Upper lobe of left lung (tissue), 6 donors: Measurements from ENCODE around the gene CHRND. TPM values are rescaled to one million over a fixed set of nuclear protein-coding genes. Genes with fewer than 3 reads are reported as not detected.

Experiments
- ATAC-seq, 2 donors: fragments of 200-7000 bp; cut with Tn5 transposase; one replicate each; pipeline ENCODE4 v1.9.1; 2022; ENCODE audit warnings: mild to moderate bottlenecking in 2 of 2, moderate library complexity in 2 of 2; ENCODE audit not compliant: low FRiP score in 2 of 2
- DNase-seq, 2 donors: peaks; one replicate each; pipeline ENCODE4 v3.0.0-alpha.2; 2019 to 2020
- H3K27ac ChIP-seq, 4 donors: fragments of 200-600 bp; sonication (generic); one replicate each; pipeline ENCODE4 v1.5.1; 2016 to 2019
- H3K27me3 ChIP-seq, 4 donors: fragments of 200-600 bp; sonication (generic); one replicate each; pipeline ENCODE4 v1.5.1; 2017 to 2019
- H3K36me3 ChIP-seq, 4 donors: fragments of 200-600 bp; sonication (generic); one replicate each; pipeline ENCODE4 v1.5.1; 2016 to 2019
- H3K4me1 ChIP-seq, 4 donors: fragments of 200-600 bp; sonication (generic); one replicate each; pipeline ENCODE4 v1.5.1; 2018 to 2019
- H3K4me3 ChIP-seq, 4 donors: fragments of 200-600 bp; sonication (generic); one replicate each; pipeline ENCODE4 v1.5.1; 2017 to 2019; ENCODE audit warnings: mild to moderate bottlenecking in 2 of 4, moderate library complexity in 1 of 4
- H3K9me3 ChIP-seq, 4 donors: fragments of 200-600 bp; sonication (generic); one replicate each; pipeline ENCODE4 v1.5.1; 2018 to 2019
- CTCF ChIP-seq, 6 experiments: fragments of 450-650 bp in 4 of 6; fragments of 200-600 bp in 2 of 6; sonication (generic) in 2 of 6; IDR thresholded peaks; one replicate each; pipeline ENCODE4 v1.5.1; 2016 to 2019; ENCODE audit warnings: antibody characterized with exemption in 6 of 6
- EP300 ChIP-seq, 4 donors: sonication (generic); formaldehyde crosslinking; IDR thresholded peaks; one replicate each; pipeline ENCODE4 v1.5.1; 2017; ENCODE audit warnings: antibody characterized with exemption in 4 of 4, control low read depth in 2 of 4
- POLR2A ChIP-seq, 4 donors: fragments of 450-650 bp; IDR thresholded peaks; one replicate each; pipeline ENCODE4 v1.5.1; 2016 to 2017; ENCODE audit warnings: antibody characterized with exemption in 4 of 4, mild to moderate bottlenecking in 2 of 4
- POLR2AphosphoS5 ChIP-seq, 2 donors: sonication (generic); formaldehyde crosslinking; IDR thresholded peaks; one replicate each; pipeline ENCODE4 v1.5.1; 2017; ENCODE audit warnings: antibody characterized with exemption in 2 of 2
- WGBS, 2 donors: methylation state at CpG; one replicate each; pipeline ENCODE4 v1.1.5; 2017 to 2018; 5-methylcytosine and 5-hydroxymethylcytosine counted together
- total RNA-seq, 6 donors: library from RNA; depleted of rRNA in 4 of 6; stranded (reverse); fragments of >200 nt in 4 of 6; gene quantifications; one replicate each; pipeline versions ENCODE4 v1.1.0 to v1.2.1, GENCODE V29; 2016 to 2021
- donor health status: DM: no; HTN: no; CAD: no; lungs with moderate emphysema.
- donor health status: DM: no; HTN: yes; CAD: no; lungs with severe emphysema.

CHRND gene
- total RNA-seq, 6 donors from 2014 or later = not detected

GRCh38 chr2:232482301-232483238, 43.4 kb upstream of the CHRND start:
- no peak for ATAC-seq
- WGBS, 2 donors = 86 to 90% methylated on average over 19 to 31 of the region's 31 CpGs
- DNase-seq = peak in 1 of 2 donors; percentile 67
- Histone ChIP-seq H3K27me3 (peaks cover 0 to 42% (median 21%) of the 10 kb centered on the region in 4 donors), H3K9me3 (no peaks in the 10 kb centered on the region), H3K4me1 (peaks cover 6 to 26% (median 14%) of the 10 kb centered on the region in 4 donors), H3K4me3 (no peak overlapping the region), H3K36me3 (no peaks in the 10 kb centered on the region), H3K27ac (no peak overlapping the region)
- TF ChIP-seq CTCF (IDR thresholded peaks at IDR 0.05) (no peak), POLR2A (IDR thresholded peaks at IDR 0.05) (no peak)

GRCh38 chr2:232483311-232483922, 42.5 kb upstream of the CHRND start:
- Histone ChIP-seq H3K27me3 (peaks cover 0 to 51% (median 24%) of the 10 kb centered on the region in 4 donors), H3K27ac (no peak overlapping the region), H3K4me1 (peaks cover 7 to 32% (median 14%) of the 10 kb centered on the region in 4 donors), H3K4me3 (no peak overlapping the region), H3K36me3 (no peaks in the 10 kb centered on the region), H3K9me3 (no peaks in the 10 kb centered on the region)
- TF ChIP-seq CTCF (IDR thresholded peaks at IDR 0.05) (no peak), POLR2A (IDR thresholded peaks at IDR 0.05) (no peak), POLR2AphosphoS5 (IDR thresholded peaks at IDR 0.05) (no peak), EP300 (IDR thresholded peaks at IDR 0.05) (no peak)
- no peak for DNase-seq
- WGBS, 2 donors = 87 to 100% methylated on average over 1 to 8 of the region's 10 CpGs
- no peak for ATAC-seq

- 92 to 100% methylated on average over 1 to 19 of the region's 19 CpGs for WGBS, 2 donors
- H3K27ac ChIP-seq = no peak overlapping the region
These were observed 41.9 kb upstream of the CHRND start for GRCh38 chr2:232483923-232484627.

More at GRCh38 chr2:232483923-232484627, 41.9 kb upstream of the CHRND start:
- no peaks in the 10 kb centered on the region for H3K9me3 ChIP-seq
- TF ChIP-seq POLR2AphosphoS5 (IDR thresholded peaks at IDR 0.05) = no peak
- TF ChIP-seq EP300 (IDR thresholded peaks at IDR 0.05) = no peak
- TF ChIP-seq POLR2A (IDR thresholded peaks at IDR 0.05) = no peak
- TF ChIP-seq CTCF (IDR thresholded peaks at IDR 0.05) = no peak
- H3K4me3 ChIP-seq = no peak overlapping the region
- DNase-seq = no peak
- no peaks in the 10 kb centered on the region for H3K36me3 ChIP-seq
- ATAC-seq = no peak
- peaks cover 7 to 32% (median 14%) of the 10 kb centered on the region in 4 donors for H3K4me1 ChIP-seq
- H3K27me3 ChIP-seq = peaks cover 0 to 57% (median 26%) of the 10 kb centered on the region in 4 donors
